GM23248 (cell line): Measurements from ENCODE around the gene DENND1A. TPM values are rescaled to one million over a fixed set of nuclear protein-coding genes. Genes with fewer than 3 reads are reported as not detected.

Source experiments
- DNase-seq: peaks from one replicate; pipeline ENCODE4 v3.0.0-alpha.2; 2015
- H2AFZ ChIP-seq: fragments of 200-600 bp; sonication (generic); 2 replicates; pipeline ENCODE4 v1.6.1; 2016; ENCODE audit warnings: antibody characterized with exemption
- H3F3A ChIP-seq: fragments of 200-600 bp; sonication (generic); 2 replicates; pipeline ENCODE4 v1.6.1; 2016; ENCODE audit warnings: mild to moderate bottlenecking, antibody characterized with exemption, mixed run types; ENCODE audit not compliant: insufficient read depth
- H3K27ac ChIP-seq: fragments of 200-600 bp; sonication (generic); 2 replicates; pipeline ENCODE4 v1.5.1; 2016; ENCODE audit warnings: mild to moderate bottlenecking
- H3K27me3 ChIP-seq: fragments of 200-600 bp; sonication (generic); replicated peaks from 2 replicates; pipeline ENCODE4 v1.6.1; 2016; ENCODE audit warnings: mild to moderate bottlenecking; ENCODE audit not compliant: insufficient read depth
- H3K36me3 ChIP-seq: fragments of 200-600 bp; sonication (generic); 2 replicates; pipeline ENCODE4 v1.6.1; 2016; ENCODE audit warnings: low read depth, mild to moderate bottlenecking
- H3K4me1 ChIP-seq: fragments of 200-600 bp; sonication (generic); 2 replicates; pipeline ENCODE4 v1.6.1; 2016; ENCODE audit warnings: mild to moderate bottlenecking; ENCODE audit not compliant: insufficient read depth
- H3K4me2 ChIP-seq: fragments of 200-600 bp; sonication (generic); one replicate; pipeline ENCODE4 v1.6.1; 2016; ENCODE audit warnings: mild to moderate bottlenecking; ENCODE audit not compliant: unreplicated experiment
- H3K4me3 ChIP-seq: fragments of 200-600 bp; sonication (generic); 2 replicates; pipeline ENCODE4 v1.5.1; 2016; ENCODE audit warnings: mild to moderate bottlenecking
- H3K79me2 ChIP-seq: fragments of 200-600 bp; sonication (generic); 2 replicates; pipeline ENCODE4 v1.6.1; 2016; ENCODE audit warnings: mild to moderate bottlenecking; ENCODE audit not compliant: insufficient read depth
- H3K9ac ChIP-seq: fragments of 200-600 bp; sonication (generic); 2 replicates; pipeline ENCODE4 v1.6.1; 2016; ENCODE audit warnings: mild to moderate bottlenecking
- H3K9me2 ChIP-seq: fragments of 200-600 bp; sonication (generic); 2 replicates; pipeline ENCODE4 v1.6.1; 2016; ENCODE audit warnings: mixed run types, mild to moderate bottlenecking, moderate library complexity; ENCODE audit not compliant: insufficient read depth
- H3K9me3 ChIP-seq: fragments of 200-600 bp; sonication (generic); one replicate; pipeline ENCODE4 v1.6.1; 2017; ENCODE audit warnings: low read depth
- H4K20me1 ChIP-seq: fragments of 200-600 bp; sonication (generic); 2 replicates; pipeline ENCODE4 v1.6.0; 2016; ENCODE audit not compliant: insufficient read depth
- EZH2 ChIP-seq: fragments of 200-600 bp; sonication (generic); IDR thresholded peaks from 2 replicates; pipeline ENCODE4 v1.6.1; 2018; ENCODE audit warnings: antibody characterized with exemption, mild to moderate bottlenecking; ENCODE audit not compliant: insufficient read depth, poor library complexity, severe bottlenecking
- EZH2phosphoT487 ChIP-seq: fragments of 200-600 bp; sonication (generic); IDR thresholded peaks from 2 replicates; pipeline ENCODE4 v1.6.1; 2018; ENCODE audit warnings: antibody characterized with exemption, moderate library complexity, mild to moderate bottlenecking, low read depth; ENCODE audit not compliant: insufficient read depth
- WGBS, 2 experiments: methylation state at CpG; one replicate each; pipeline ENCODE4 v1.1.6; 2015 to 2017; ENCODE audit warnings: low lambda C conversion rate in 2 of 2, low coverage in 1 of 2; ENCODE audit errors: missing lambda C conversion rate in 2 of 2; 5-methylcytosine and 5-hydroxymethylcytosine counted together
- in situ Hi-C: fragments of 300-500 bp; cut with MboI; formaldehyde crosslinking; loops from 2 replicates; pipeline ENCODE4 v1.15.0; 2020
- polyA plus RNA-seq: library from polyadenylated mRNA; unstranded; fragments of >200 nt; fragmentation: Nextera tagmentation; extraction: Ambion mirVana; gene quantifications from 2 replicates; pipeline ENCODE4 v1.2.1, GENCODE V29; 2016
- total RNA-seq: library from RNA; depleted of rRNA; stranded (reverse); fragments of >200 nt; shearing (Covaris generic); gene quantifications from 2 replicates; pipeline ENCODE4 v1.2.3, GENCODE V29; 2014

Gene DENND1A
- total and polyA plus RNA-seq, 2 experiments from 2014 or later, result 13.2 to 16.4 TPM

DNA sequence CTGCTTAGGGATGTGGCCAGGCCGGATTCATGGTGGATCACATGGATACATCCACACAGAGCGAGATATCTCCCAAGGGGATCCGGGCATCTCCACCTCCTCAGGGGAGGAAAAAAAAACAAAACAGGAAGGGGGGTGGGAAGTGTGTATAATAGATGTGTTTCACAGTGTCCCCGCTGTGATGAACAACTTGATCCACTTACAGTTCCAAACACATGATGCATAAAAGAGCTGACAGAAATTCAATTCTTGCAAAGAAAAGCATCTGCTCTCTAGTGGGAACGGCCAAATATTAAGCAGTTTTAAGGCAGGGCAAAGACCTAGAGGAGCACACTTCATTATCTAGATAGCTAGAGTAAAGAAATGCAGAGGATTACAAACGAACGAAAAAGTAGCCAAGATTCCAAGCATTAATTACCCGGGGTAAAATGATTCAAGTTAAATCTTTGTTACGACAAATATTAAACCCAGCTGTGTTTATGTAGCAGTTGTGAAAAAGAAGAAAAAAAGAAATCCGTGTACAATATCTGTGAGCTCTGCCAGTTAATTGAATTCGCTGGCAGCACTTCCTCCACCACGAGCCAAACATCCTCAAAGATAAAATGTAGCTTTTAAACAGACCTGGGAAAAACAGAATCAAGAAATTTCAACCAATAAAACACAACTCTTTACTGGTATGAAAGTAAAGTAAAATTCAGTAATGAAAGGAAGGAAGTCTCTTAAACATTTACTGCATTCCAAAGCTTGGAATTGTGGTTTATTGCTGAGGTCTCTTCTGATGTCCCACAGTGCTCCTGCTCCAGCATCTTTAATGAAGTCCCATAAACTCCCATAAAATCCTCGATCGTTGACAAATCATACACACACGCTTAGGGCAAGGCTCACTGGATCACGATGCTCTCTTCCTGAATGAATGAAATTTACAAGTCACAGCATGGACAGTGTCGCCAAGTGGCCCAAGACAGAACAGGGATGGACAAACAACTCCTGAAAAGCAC is 360.9 kb downstream of the DENND1A start:
- Histone ChIP-seq H3K79me2 (no peaks in the 10 kb centered on the region), H3K4me3 (peak overlapping the region; percentile 41), H3K4me1 (peaks cover 13% of the 10 kb centered on the region), H3K27me3 (no peaks in the 10 kb centered on the region), H3K9me3 (no peaks in the 10 kb centered on the region), H3F3A (peaks cover 23% of the 10 kb centered on the region), H3K36me3 (no peaks in the 10 kb centered on the region), H4K20me1 (no peaks in the 10 kb centered on the region), H2AFZ (no peak overlapping the region), H3K9me2 (no peaks in the 10 kb centered on the region), H3K4me2 (peak overlapping the region; percentile 38), H3K27ac (no peak overlapping the region), H3K9ac (no peak overlapping the region)
- in situ Hi-C loops, result no loop called here
- peak; percentile 50 for DNase-seq
- no peak for TF ChIP-seq EZH2phosphoT487
- TF ChIP-seq EZH2, result no peak
- WGBS, 2 experiments, result 14 to 20% methylated on average over 17 of the region's 17 CpGs

- Histone ChIP-seq H3K27ac (no peak overlapping the region), H3K79me2 (no peaks in the 10 kb centered on the region), H3K9ac (no peak overlapping the region), H3K9me2 (no peaks in the 10 kb centered on the region), H3K4me2 (no peak overlapping the region), H3K27me3 (no peaks in the 10 kb centered on the region), H3F3A (peaks cover 36% of the 10 kb centered on the region), H3K9me3 (no peaks in the 10 kb centered on the region), H3K4me3 (no peak overlapping the region), H4K20me1 (no peaks in the 10 kb centered on the region), H2AFZ (no peak overlapping the region), H3K4me1 (peaks cover 26% of the 10 kb centered on the region), H3K36me3 (no peaks in the 10 kb centered on the region)
- no peak for DNase-seq
- in situ Hi-C loops, result no loop called here
- WGBS, 2 experiments, result 94 to 98% methylated on average over 3 of the region's 3 CpGs
- no peak for TF ChIP-seq EZH2
- no peak for TF ChIP-seq EZH2phosphoT487
Observed at GRCh38 chr9:123567013-123567412, 362.9 kb downstream of the DENND1A start.

DNA sequence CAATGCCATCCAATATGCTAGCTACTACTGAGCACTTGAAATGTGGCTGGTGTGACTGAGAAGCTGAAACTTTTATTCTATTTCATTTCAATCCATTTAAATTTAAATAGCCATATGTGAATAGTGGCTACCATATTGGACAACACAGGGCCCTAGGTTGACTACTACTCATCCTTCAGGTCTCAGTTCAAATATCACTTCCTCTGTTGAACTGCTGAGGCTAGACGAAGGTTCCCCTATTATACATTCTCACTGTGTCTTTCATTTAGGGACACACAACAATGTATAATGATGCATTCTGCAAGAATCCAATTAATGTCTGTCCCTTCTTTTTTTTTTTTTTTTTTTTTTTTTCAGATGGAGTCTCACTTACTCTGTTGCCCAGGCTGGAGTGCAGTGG is 365.3 kb downstream of the DENND1A start:
- H3K9me3 ChIP-seq, result no peaks in the 10 kb centered on the region
- TF ChIP-seq EZH2 (no peak), EZH2phosphoT487 (no peak)
- H3K9me2 ChIP-seq, result no peaks in the 10 kb centered on the region
- H3K36me3 ChIP-seq, result no peaks in the 10 kb centered on the region
- no peak overlapping the region for H3K27ac ChIP-seq
- peaks cover 27% of the 10 kb centered on the region for H3K4me1 ChIP-seq
- H3K79me2 ChIP-seq, result no peaks in the 10 kb centered on the region
- peaks cover 36% of the 10 kb centered on the region for H3F3A ChIP-seq
- H2AFZ ChIP-seq, result no peak overlapping the region
- H3K9ac ChIP-seq, result no peak overlapping the region
- no peaks in the 10 kb centered on the region for H3K27me3 ChIP-seq
- H3K4me2 ChIP-seq, result no peak overlapping the region
- in situ Hi-C loops, result no loop called here
- no peaks in the 10 kb centered on the region for H4K20me1 ChIP-seq
- WGBS, 2 experiments, result 94 to 95% methylated on average over 1 of the region's 1 CpG
- H3K4me3 ChIP-seq, result no peak overlapping the region
- no peak for DNase-seq

DNA sequence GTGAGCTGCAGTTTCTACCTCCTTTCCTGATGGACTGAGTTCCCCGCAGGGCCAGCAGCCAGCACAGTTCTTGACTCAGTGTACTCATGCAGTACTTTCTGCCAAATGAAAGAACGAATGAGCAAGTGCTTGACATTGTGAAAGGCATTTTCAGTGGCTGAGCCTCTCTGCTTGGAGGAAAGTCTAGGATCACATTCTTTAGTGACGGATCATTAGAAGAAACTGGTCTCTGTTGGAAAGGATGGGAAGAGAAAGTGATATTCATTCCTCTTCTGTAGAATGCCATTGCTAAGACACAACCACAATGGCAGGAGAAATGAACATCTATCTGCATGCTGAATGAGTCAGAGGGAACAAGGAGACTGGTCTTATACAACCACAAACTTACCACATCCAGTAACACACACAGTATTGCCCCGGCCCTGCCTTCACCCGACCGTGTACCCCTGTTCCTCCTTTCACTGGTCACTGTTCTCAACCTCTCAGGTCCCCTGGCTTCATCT is 367.0 kb downstream of the DENND1A start:
- no peaks in the 10 kb centered on the region for H3K27me3 ChIP-seq
- no peak overlapping the region for H3K9ac ChIP-seq
- no peaks in the 10 kb centered on the region for H3K36me3 ChIP-seq
- peak; percentile 94 for DNase-seq
- in situ Hi-C loops, result no loop called here
- H3K4me3 ChIP-seq, result no peak overlapping the region
- H3K27ac ChIP-seq, result peak overlapping the region; percentile 60
- peaks cover 13% of the 10 kb centered on the region for H3K4me1 ChIP-seq
- H3F3A ChIP-seq, result peaks cover 19% of the 10 kb centered on the region
- H2AFZ ChIP-seq, result no peak overlapping the region
- WGBS, 2 experiments, result 31 to 42% methylated on average over 6 of the region's 6 CpGs
- H4K20me1 ChIP-seq, result no peaks in the 10 kb centered on the region
- H3K9me2 ChIP-seq, result no peaks in the 10 kb centered on the region
- peak overlapping the region; percentile 63 for H3K4me2 ChIP-seq
- H3K9me3 ChIP-seq, result no peaks in the 10 kb centered on the region
- no peak for TF ChIP-seq EZH2
- no peak for TF ChIP-seq EZH2phosphoT487
- no peaks in the 10 kb centered on the region for H3K79me2 ChIP-seq
